Activated T-cell treated with anti-CD3 and anti-CD28 coated beads for 1 hour (primary cell): ENCODE measurements around the gene DAP.
"Not testable (repeated sequence)": the region's sequence is repeated elsewhere in the genome, so short reads cannot be mapped to it uniquely, and the experiment has no call there.

Experiments
- DNase-seq: peaks from one replicate; pipeline ENCODE4 v3.0.0-alpha.2; 2020; ENCODE audit warnings: low read depth

DAP gene

GRCh38 chr5:10671041-10672008 is 89.7 kb downstream of the DAP start:
- no peak for DNase-seq

DNA sequence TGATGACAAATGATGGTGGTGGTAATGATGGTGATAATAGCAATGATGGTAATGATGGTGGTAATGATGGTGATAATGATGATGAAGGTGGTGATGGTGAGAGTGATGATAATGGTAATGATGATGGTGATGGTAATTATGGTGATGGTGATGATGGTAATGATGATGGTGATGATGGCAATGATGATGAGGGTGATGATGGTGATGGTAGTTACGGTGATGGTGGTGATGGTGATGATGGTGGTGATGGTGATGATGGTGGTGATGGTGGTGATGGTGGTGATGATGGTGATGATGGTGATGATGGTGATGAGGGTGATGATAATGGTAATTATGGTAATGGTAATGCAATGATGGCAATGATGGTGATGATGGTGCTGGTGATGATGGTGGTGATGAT is 91.1 kb downstream of the DAP start:
- DNase-seq: no peak

DNA sequence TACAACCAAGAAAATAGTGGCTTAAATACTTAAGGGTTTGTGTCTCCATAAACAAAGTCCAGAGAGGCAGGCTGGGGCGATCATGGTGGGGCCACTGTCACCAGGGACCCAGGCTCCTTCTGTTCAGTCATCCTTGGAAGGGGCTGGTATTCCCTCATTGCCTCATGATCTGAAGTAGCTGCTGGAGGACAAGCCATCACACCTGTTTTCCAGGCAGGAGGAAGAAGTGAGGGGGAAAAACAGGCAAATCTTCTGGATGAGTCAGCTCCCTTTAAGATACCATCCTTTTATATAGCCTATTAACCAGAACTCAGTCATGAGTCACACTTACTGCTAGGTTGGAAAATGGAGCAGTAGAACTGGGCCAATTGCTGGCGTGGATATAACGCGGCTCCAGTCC is 92.3 kb downstream of the DAP start:
- DNase-seq: no peak

DNA sequence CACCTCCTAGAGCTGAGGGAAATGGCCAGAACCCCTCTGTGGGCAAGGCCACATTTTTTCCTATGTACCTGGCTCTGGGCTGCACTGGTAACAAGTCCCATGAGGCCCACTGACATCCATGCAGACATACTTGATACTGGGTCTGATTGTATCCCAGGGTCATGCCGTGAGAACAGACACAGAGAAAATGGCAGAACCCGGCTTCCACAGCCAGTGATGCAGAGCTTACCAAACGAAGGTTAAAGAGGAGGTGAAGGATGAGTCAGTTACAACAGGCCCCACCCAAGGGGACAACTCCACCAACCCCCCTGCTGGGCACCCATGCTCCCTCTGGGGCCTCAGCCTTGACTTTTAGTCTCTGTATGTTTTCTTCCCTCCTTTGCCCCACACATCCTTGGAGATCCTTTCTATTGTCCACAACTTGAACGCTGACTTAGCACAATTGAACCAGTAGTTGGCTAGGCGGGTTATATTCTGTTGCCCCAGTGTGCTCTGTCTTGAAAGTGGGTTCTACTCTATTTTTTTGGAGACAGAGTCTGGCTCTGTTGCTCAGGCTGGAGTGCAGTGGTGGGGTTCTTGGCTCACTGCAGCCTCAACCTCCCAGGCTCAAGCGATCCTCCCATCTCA is 93.5 kb downstream of the DAP start:
- no peak for DNase-seq

- no peak for DNase-seq
These were observed 94.3 kb downstream of the DAP start for GRCh38 chr5:10666531-10667299.

DNA sequence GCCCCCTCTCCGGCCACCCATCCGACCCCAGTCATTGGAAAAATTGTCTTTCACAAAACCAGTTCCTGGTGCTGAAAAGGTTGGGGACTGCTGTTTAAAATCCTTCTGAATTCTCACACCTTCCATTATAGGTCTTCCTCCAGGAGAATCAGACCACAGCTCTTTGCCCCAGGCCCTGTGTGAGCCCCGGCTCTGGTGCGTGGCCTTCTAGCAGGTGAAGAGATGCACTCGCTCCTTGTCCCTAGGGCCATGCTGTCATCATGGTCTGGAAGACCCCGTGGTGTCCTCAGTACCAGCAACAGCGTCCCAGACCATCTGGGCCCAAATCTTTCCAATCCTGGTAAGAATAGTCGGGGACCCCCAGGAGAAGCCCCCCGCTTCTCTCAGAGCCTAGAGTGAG is 95.2 kb downstream of the DAP start:
- no peak for DNase-seq

GRCh38 chr5:10664180-10664769 is 96.8 kb downstream of the DAP start:
- not testable (repeated sequence) for DNase-seq

GRCh38 chr5:10663489-10664179 is 97.4 kb downstream of the DAP start:
- no peak for DNase-seq

DNA sequence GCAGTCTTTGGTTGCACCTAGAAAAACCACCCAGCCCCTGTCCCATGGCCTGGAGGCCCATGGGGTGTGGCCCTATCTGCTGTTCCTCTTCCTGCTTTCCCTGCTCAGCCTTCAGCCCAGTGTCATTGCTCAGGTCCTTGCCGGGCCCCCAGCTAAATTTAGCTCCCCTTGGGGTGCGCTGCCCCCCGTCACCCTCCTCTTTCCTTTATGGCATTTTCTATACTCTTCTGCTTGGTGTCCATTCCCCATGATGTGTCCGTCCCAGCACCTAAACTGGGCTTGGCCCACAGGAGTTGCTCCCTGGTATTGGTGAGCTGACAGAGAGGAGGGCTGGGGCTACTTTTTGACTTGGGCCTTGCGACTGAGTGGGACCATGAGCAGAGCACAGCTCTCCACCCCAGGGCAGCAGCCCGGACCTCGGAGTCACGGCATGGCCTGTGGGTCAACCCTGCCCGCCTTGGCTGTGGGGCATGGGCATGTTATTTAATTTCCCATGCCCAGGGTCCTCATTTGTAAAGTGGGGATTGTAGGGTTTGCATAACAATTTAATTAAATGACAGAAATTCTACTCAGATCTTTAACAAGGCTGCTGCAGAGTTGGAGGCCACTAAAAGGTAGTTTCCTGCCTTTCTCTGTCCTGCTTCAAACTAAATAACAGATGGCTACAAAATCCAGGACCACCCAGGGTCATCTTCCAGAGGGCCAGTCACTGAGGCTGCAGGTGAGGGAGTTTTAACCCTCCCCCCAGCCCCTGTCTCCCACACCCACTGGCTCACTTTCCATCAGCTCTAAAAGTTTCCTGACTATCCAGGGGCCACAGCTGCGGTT is 98.2 kb downstream of the DAP start:
- DNase-seq: no peak

GRCh38 chr5:10662083-10662482 is 99.0 kb downstream of the DAP start:
- no peak for DNase-seq

- no peak for DNase-seq
These were observed 99.6 kb downstream of the DAP start for GRCh38 chr5:10661401-10661800.

- no peak for DNase-seq
These were observed 100.2 kb downstream of the DAP start for GRCh38 chr5:10660720-10661387.

GRCh38 chr5:10660135-10660534 is 100.9 kb downstream of the DAP start:
- no peak for DNase-seq

DNA sequence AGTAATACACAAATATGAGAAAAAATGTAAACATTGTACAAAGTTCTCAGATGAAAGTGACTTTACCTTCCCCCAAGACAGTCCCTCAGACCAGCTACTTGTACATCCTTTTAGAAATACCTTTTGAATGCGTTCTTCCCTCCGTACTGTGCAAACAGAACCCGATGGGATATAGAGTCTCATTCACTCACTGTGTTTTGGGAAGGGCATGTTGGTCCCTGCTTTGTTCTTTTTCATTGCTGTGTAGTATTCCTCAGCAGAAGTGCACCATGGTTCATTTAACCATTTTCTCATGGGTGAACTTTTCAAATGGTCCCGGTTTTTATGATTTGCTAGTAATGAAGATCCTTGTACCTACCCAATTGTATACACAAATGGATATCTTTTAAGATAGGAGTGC is 102.8 kb downstream of the DAP start:
- DNase-seq: no peak

- no peak for DNase-seq
These were observed 104.8 kb downstream of the DAP start for GRCh38 chr5:10655972-10656830.

GRCh38 chr5:10655161-10655971 is 105.7 kb downstream of the DAP start:
- DNase-seq: no peak

- DNase-seq: no peak
These were observed 106.5 kb downstream of the DAP start for GRCh38 chr5:10654566-10654965.

- DNase-seq: no peak
These were observed 107.2 kb downstream of the DAP start for GRCh38 chr5:10653751-10654400.
